ENCODE results near the gene KRT35.

The KRT35 gene

GRCh38 chr17:41486809-41487530 lies 6.0 kb upstream of the KRT35 start:
- peak in 1 of 2 experiments; percentile 6 for DNase-seq

DNA sequence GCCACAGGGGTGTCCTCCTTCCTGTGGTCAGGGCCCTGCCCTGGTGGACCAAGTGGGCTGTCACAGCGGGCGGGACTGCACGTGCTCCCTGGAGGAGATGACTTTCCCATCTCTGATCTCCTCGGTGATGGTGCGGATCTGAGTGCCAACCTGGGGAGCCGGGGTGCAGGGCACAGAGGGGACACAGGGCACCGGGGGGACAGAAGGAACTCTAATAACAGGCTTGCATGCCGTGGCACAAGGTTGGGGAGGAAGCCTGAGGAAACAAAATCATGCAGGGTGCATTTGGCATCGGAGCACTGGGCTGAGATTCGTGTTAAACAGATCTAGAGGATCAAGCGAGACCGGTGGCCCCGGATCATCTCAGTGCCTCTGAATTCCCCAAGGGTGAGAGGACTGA lies 5.4 kb upstream of the KRT35 start:
- no peak for DNase-seq

GRCh38 chr17:41484920-41485904 lies 4.3 kb upstream of the KRT35 start:
- no peak for DNase-seq

GRCh38 chr17:41483991-41484826 lies 3.3 kb upstream of the KRT35 start:
- no peak for DNase-seq

GRCh38 chr17:41483531-41483930 lies 2.6 kb upstream of the KRT35 start:
- no peak for DNase-seq

DNA sequence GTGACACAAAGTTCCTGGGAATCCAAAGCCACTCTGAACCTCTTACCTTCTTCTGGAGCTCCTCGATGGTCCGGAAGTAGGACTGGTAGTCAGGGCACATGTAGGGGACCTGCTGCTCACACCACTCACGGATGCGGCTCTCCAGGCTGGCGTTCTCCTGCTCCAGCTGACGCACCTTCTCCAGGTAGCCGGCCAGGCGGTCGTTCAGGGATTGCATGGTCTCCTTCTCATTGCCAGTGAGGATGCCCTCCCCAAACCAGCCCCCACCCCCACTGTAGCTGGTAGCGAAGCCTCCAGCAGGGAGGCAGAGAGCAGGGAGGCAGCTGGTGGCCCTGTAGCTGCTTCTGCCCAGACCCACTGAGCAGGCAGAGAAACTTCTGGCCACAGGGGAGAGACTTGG lies 370 bp downstream of the KRT35 start:
- DNase-seq, result no peak

GRCh38 chr17:41480136-41480535 lies 815 bp downstream of the KRT35 start:
- no peak for DNase-seq

GRCh38 chr17:41478237-41478636 lies 2.7 kb downstream of the KRT35 start:
- DNase-seq, result no peak

DNA sequence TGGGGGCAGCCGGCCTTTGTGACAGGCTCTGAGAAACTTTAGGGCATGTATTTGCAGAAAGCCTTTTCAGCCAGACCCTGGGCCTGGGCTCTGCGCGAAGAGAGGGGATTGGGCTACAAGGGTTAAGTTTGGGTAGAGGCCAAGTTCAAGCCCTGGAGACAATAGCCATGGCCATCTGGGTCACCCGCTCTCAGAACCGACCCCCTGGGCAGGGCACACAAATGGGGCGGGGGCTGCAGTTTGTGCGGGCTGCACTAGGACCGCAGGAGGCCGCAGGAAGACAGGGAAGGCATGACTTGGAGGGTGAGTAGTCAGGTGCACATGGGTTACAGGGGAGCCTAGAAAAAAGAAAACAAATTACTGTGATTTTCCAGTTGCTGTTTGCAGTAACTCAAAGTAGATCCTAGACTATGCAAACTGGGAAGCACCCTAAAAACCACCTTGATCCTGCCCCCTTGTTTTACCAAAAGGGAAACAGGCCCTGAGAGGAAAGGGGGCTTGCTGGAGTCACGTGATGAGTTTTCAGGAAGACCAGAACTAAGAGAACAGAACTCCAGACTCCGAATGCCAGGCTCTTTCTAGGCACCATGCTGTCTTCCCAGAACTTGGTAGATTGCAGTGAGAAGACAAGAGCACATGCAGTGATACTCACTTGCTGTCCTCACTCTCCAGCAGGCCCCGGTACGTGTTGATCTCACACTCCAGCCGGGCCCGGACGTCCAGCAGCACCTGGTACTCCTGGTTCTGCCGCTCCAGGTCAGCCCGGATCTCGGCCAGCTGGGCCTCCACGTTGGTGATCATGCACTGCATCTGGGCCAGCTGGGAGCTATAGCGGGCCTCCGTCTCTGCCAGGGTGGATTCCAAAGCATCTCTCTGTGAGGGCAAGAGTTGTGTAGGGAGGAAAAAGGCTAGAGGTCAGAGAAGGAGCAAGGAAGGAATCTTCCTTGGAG lies 3.8 kb downstream of the KRT35 start:
- no peak for DNase-seq

DNA sequence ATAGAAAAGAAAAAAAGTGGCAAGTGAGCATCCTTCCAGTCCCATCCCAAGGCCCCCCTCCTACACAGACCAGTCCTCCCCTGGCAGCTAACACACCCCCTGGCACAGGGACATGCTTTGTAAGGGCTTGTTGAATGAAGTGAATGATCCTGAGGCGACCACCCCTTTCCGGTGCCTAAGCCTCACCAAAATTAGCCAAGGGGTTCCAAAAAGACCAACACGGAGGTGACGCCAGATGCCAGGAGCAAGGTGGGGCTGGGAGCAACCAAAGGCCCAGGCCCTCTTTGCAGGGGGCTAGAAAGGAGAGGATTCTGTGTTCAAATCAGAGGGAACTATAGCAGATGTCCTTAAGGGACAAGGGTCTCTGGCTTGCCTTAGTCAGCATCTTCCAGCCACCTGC lies 5.5 kb downstream of the KRT35 start:
- DNase-seq, result no peak

GRCh38 chr17:41474863-41475262 lies 6.1 kb downstream of the KRT35 start:
- DNase-seq, result no peak

GRCh38 chr17:41468346-41468745 lies 12.6 kb downstream of the KRT35 start:
- DNase-seq, result no peak

- DNase-seq, result no peak
Observed at GRCh38 chr17:41467561-41467960, 13.4 kb downstream of the KRT35 start.

- no peak for DNase-seq
Observed at GRCh38 chr17:41466988-41467387, 14.0 kb downstream of the KRT35 start, which contains the start of gene KRT32. Gene KRT32, minus strand, starts transcription at chr17:41467386. Its CDS starts 61 bp downstream, at chr17:41467325.

DNA sequence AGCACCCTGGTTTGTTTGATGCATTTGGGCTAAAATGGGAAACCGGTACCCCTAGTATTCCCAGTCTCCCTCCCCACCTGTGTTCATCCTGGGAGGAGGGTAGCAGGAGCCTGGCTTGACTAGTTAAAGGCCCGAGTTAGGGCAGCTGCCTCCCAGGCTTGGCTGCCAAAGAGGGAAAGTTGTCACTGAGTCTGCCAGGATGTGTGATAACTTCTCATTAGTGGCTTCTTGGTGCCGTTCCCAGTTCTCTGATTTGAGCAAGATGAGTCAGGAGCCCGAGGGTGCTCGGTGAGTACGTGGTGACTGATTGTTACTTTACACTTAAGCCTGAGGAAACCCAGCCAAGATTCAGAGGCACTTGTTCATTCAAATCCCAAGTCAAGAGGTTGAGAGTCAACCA lies 16.3 kb downstream of the KRT35 start:
- DNase-seq, result no peak

GRCh38 chr17:41464173-41464572 lies 16.8 kb downstream of the KRT35 start:
- no peak for DNase-seq

- no peak for DNase-seq
Observed at GRCh38 chr17:41463746-41464145, 17.2 kb downstream of the KRT35 start.

DNA sequence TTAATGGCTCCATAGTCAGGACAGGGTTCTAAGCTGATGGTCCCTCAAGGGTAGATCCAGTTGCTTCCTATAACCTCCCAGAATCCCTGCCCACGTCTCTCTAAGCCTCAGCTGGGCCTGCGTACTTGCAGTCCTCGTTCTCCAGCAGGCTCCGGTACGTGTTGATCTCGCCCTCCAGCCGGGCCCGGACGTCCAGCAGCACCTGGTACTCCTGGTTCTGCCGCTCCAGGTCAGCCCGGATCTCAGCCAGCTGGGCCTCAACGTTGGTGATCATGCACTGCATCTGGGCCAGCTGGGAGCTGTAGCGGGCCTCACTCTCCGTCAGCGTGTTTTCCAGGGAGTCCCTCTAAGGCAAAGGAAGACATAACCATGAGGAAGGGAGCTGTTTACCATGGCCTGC lies 18.2 kb downstream of the KRT35 start:
- DNase-seq, result no peak

DNA sequence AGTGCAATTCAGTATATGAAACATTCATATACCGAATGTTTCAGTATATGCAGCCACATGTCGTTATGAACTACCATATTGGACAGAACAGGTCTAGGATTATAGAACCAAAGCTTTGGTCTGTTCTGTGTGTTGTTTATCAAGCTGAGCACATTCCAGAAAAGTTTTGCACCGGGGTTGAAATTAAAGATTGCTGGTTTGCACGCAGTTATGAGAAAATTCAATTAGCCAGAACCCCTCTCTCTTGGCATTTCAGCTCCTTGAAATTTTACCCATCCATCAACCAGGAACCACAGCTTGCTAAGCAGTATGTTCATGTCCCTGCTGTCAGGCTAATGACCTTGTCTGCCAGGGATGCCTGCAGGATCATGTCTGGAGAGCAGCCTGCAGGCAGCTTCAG lies 23.3 kb downstream of the KRT35 start:
- DNase-seq, result no peak

DNA sequence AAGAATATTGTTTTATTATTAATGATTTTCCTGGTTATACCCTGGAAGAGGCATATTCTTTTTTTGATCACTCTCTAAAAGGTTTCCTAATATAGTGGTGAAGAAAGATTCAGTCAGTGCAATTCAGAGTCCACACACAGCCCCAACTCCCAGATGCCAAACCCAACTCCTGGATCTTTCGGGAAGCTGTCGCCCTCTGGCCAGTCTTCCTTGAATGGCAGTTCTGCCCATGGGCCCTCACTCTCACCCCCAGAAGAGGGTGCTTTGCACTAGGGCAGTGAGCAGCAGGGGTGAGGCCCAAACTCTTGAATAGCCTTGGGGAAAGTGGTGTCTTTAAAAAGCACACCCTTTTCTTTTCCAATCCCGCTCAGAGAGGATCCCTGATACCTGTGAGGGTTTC lies 24.7 kb downstream of the KRT35 start:
- DNase-seq, result no peak

DNA sequence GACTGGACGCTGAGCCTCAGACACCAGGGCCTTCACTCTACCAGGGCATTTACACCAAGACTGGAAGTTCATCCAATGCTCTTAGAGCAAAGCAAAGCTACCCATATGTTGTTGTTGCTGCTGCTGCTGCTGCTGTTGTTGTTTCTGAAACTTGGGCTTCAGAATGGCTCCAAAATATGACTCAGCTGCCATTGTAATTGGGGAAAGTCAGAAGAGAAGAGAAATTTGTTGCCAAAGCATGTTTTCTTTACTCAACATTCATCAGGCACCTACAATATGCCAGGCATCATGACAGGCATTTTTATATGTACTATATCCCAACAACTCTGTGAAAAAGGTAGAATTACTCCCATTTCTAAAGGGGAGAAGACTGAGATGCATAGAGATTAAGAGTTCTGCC lies 25.7 kb downstream of the KRT35 start:
- no peak for DNase-seq

- no peak for DNase-seq
Observed at GRCh38 chr17:41453066-41453465, 27.9 kb downstream of the KRT35 start.
